ENCODE measurements around the gene NEK2. TPM values are rescaled to one million over a fixed set of nuclear protein-coding genes. Genes with fewer than 3 reads are reported as not detected.

NEK2 gene
- total and polyA plus RNA-seq, 4 experiments from 2014 or later, result not detected

DNA sequence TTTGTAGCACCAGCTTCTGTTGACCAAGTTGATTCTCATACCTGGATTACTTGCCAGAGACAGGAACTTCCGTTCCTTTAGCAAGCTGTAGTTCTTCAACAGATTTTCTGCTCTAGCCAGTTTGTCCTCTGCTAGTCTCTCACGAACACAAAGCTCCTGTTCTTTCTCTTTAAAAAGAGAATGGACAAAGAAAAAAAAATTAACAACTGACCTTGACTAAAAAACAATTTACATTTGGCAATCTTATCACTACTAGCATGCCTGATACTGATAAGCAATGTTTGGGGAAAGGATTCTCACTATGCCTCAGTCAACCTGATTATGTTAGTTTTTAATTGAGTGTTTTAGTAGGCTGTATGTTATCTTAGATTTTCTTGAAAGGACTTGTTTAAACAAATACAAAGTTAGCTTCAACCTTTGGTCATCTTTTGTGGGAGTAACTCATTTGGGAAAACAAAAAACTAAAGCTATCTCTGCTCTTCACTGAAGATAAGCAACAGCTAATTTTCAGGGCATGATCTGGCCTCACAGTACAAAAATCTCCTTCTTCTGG lies 8.3 kb downstream of the NEK2 start:
- no peaks in the 10 kb centered on the region for H3K9me3 Mint-ChIP-seq
- POLR2A ChIA-PET (ENCODE audit: partially characterized antibody), result no interaction called here
- intact Hi-C loops (cut with micrococcal nuclease), result no loop called here

DNA sequence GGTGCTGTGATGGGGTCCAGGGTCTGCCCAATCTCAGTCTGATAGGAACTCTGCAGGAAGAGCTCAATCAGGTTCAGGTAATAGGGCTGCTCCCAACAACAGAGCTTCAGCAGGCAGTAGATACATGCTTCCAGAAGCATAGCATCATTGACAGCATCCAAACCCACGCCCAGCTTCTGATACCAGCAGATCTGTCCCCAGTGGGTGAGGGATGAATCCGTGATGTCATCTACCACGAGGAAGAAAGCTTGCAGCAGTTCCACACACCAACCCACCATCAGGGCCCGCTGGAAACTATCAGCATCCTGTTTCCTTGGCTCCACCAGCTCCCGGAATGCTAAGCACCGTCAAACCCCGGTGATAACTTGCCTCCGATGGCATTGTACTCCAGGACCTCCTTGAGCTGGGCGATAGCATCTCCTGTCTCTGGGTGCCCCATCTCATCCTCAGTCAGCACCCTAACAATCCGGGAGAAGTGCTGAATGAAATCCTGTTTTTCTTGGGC lies 14.7 kb downstream of the NEK2 start:
- Mint-ChIP-seq H3K4me3 (no peak overlapping the region), H3K9me3 (no peaks in the 10 kb centered on the region), H3K27me3 (no peaks in the 10 kb centered on the region), H3K36me3 (no peaks in the 10 kb centered on the region), H3K4me1 (peaks cover 0 to 2% (median 0%) of the 10 kb centered on the region in 4 donors), H3K27ac (no peak overlapping the region)
- H3K9me3 ChIP-seq (ENCODE audit: control insufficient read depth in 1 of 2, low read length in 2 of 2), result no peaks in the 10 kb centered on the region
- no peaks in the 10 kb centered on the region for H3K4me1 ChIP-seq (ENCODE audit: insufficient read depth, low read length)
- DNase-seq, result no peak
- no peaks in the 10 kb centered on the region for H3K27me3 ChIP-seq (ENCODE audit: insufficient read depth, low read length)
- H3K27ac ChIP-seq (ENCODE audit: low read depth, low read length), result no peak overlapping the region
- POLR2A ChIA-PET (ENCODE audit: partially characterized antibody), result no interaction called here
- H3K4me3 ChIP-seq (ENCODE audit: low read length in 2 of 2), result no peak overlapping the region
- CTCF ChIA-PET (ENCODE audit: partially characterized antibody), result interaction anchor here (0.9 to 1.1 kb wide), 3 partner anchors 20 to 146 kb away, joined by 3 to 5 read pairs (median 3); partner anchors contain the start of gene SLC30A1
- no peaks in the 10 kb centered on the region for H3K36me3 ChIP-seq (ENCODE audit: insufficient read depth, low read length)
- intact Hi-C loops (cut with micrococcal nuclease), result no loop called here

More for the DNA sequence above, 8.3 kb downstream of the NEK2 start:
- no peak overlapping the region for H3K4me3 ChIP-seq (ENCODE audit: low read length in 2 of 2)
- no peak overlapping the region for H3K27ac ChIP-seq (ENCODE audit: low read depth, low read length)
- peaks cover 0 to 4% of the 10 kb centered on the region in 2 donors for H3K27me3 Mint-ChIP-seq
- H3K36me3 ChIP-seq (ENCODE audit: insufficient read depth, low read length), result no peaks in the 10 kb centered on the region
- no peaks in the 10 kb centered on the region for H3K4me1 Mint-ChIP-seq
- H3K9me3 ChIP-seq (ENCODE audit: control insufficient read depth in 1 of 2, low read length in 2 of 2), result no peaks in the 10 kb centered on the region
- no peak overlapping the region for H3K4me3 Mint-ChIP-seq
- H3K27me3 ChIP-seq (ENCODE audit: insufficient read depth, low read length), result no peaks in the 10 kb centered on the region
- no peaks in the 10 kb centered on the region for H3K36me3 Mint-ChIP-seq
- CTCF ChIA-PET (ENCODE audit: partially characterized antibody), result interaction anchor here (1.4 to 1.8 kb wide), 4 partner anchors 14 to 368 kb away, joined by 4 to 9 read pairs (median 4); partner anchors contain the start of genes DTL and INTS7
- no peaks in the 10 kb centered on the region for H3K4me1 ChIP-seq (ENCODE audit: insufficient read depth, low read length)
- no peak overlapping the region for H3K27ac Mint-ChIP-seq
- DNase-seq, result no peak

DNA sequence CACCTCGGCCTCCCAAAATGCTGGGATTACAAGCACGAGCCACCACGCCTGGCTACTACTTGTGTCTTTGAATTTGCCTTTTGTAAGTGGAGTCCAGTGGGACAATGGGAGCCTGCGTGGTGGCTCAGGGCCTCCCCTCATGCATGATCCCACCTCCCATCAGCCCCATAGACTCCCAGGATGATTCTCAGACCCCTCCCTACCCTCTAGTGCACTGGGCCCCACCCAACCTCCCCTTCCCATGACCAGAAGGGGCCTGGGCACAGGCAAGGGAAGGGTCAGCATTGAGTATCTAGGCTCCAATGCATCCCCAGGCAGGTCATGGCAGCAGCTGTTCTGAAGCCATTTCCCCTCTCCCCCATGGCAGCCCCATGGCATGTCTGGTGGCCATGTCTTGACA lies 18.7 kb downstream of the NEK2 start:
- Mint-ChIP-seq H3K4me1 (peaks cover 0 to 2% (median 0%) of the 10 kb centered on the region in 4 donors), H3K27me3 (peaks cover 0 to 2% of the 10 kb centered on the region in 2 donors), H3K36me3 (no peaks in the 10 kb centered on the region), H3K4me3 (no peak overlapping the region), H3K9me3 (no peaks in the 10 kb centered on the region), H3K27ac (no peak overlapping the region)
- ChIA-PET CTCF (ENCODE audit: partially characterized antibody) (interaction anchor here (1.1 to 7.5 kb wide), 2 partner anchors 15 to 143 kb away, joined by 3 to 64 read pairs; no protein-coding TSS in a partner anchor), POLR2A (ENCODE audit: partially characterized antibody) (no interaction called here)
- H3K4me1 ChIP-seq (ENCODE audit: insufficient read depth, low read length), result no peaks in the 10 kb centered on the region
- H3K9me3 ChIP-seq (ENCODE audit: control insufficient read depth in 1 of 2, low read length in 2 of 2), result no peaks in the 10 kb centered on the region
- no peaks in the 10 kb centered on the region for H3K36me3 ChIP-seq (ENCODE audit: insufficient read depth, low read length)
- H3K27me3 ChIP-seq (ENCODE audit: insufficient read depth, low read length), result no peaks in the 10 kb centered on the region
- DNase-seq, result no peak
- no peak overlapping the region for H3K4me3 ChIP-seq (ENCODE audit: low read length in 2 of 2)
- intact Hi-C loops (cut with micrococcal nuclease), result no loop called here
- no peak overlapping the region for H3K27ac ChIP-seq (ENCODE audit: low read depth, low read length)

DNA sequence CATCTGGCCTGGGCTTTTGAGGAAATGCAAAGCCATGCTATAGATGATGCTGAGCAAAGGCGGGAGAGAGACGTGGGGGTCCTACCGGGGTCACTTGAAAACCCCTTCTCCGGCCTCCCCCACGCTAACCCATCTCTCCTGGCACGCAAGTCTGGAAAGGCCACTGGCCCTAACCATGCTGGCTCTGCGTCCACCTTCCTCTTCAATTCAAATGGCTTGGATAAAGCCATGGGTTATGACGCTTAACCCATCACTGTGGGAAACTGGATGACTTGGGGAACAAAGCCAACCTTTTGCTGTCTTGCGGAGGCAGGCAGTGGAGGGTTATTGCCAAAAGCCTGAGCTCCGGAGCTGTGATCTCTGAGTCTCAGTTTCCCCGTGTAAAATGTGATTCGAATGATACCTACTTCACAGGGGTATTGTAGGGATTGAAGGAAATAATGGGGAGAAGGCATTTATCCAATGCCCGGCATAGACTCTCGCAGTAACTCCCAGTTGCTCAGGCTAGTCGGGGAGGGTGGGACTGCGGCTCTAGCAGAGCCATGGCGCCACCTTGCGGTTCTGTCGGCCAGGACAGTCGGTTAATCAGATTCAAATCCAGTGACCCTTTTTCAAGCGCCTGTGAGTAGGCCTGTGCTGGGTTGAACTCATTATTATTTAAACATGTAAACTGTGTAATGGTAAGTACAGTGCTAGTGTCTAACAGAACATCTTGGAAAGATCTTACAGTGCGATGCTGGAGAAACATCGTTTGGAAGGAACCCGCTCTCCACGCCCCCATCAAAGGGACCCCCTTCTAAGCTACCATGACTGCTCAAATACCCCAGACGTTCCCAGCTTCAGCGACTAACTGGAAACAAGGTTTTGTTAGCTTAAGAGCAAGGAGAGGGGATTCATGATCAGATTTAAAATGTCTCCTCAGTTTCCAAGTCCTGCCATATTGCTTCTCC lies 20.3 kb downstream of the NEK2 start:
- no peaks in the 10 kb centered on the region for H3K27me3 ChIP-seq (ENCODE audit: insufficient read depth, low read length)
- intact Hi-C loops (cut with micrococcal nuclease), result loop anchor here (1.0 to 2.0 kb wide), 5 partner anchors 78 to 1248 kb away; no protein-coding TSS in a partner anchor
- H3K4me1 Mint-ChIP-seq, result peaks cover 0 to 2% (median 0%) of the 10 kb centered on the region in 4 donors
- POLR2A ChIA-PET (ENCODE audit: partially characterized antibody), result no interaction called here
- CTCF ChIA-PET (ENCODE audit: partially characterized antibody), result interaction anchor here (0.6 to 7.5 kb wide), 20 partner anchors 8 to 1247 kb away, joined by 3 to 64 read pairs (median 3); partner anchors contain the start of gene SLC30A1
- DNase-seq, result peak; percentile 71 to 75 (median 74)
- H3K36me3 Mint-ChIP-seq, result no peaks in the 10 kb centered on the region
- H3K27me3 Mint-ChIP-seq, result peaks cover 0 to 2% of the 10 kb centered on the region in 2 donors
- H3K4me1 ChIP-seq (ENCODE audit: insufficient read depth, low read length), result no peaks in the 10 kb centered on the region
- H3K4me3 Mint-ChIP-seq, result no peak overlapping the region
- H3K9me3 ChIP-seq (ENCODE audit: control insufficient read depth in 1 of 2, low read length in 2 of 2), result no peaks in the 10 kb centered on the region
- H3K36me3 ChIP-seq (ENCODE audit: insufficient read depth, low read length), result no peaks in the 10 kb centered on the region
- H3K9me3 Mint-ChIP-seq, result no peaks in the 10 kb centered on the region
- H3K27ac ChIP-seq (ENCODE audit: low read depth, low read length), result no peak overlapping the region
- no peak overlapping the region for H3K27ac Mint-ChIP-seq
- H3K4me3 ChIP-seq (ENCODE audit: low read length in 2 of 2), result no peak overlapping the region

DNA sequence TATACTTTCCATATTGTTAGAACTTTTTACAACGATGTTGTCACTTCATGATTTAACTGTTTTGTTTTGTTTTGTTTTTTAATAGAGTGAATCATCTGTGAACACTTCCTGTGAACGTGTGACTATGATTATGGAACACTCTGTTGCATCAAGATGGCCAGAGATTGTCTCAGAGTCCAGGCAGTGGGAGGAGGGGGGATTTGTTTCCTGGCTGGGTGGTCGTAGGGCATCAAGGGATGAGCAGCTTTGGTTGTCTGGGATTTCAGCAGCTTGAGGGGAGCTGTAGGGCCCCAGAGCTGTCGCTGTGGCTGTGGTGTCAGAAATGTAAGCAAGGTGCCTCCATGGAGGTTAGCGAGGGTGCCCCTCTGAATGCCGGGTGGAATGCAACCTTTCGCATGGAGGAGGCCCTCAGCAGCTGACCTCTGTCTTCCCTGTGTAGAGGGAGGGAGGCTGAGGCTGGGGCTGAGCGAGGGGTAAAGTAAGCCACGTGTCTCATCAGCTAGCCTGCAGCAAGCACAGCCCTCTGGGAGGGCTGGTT lies 21.4 kb downstream of the NEK2 start:
- H3K9me3 Mint-ChIP-seq, result no peaks in the 10 kb centered on the region
- H3K27ac Mint-ChIP-seq, result no peak overlapping the region
- peaks cover 0 to 2% of the 10 kb centered on the region in 2 donors for H3K27me3 Mint-ChIP-seq
- POLR2A ChIA-PET (ENCODE audit: partially characterized antibody), result no interaction called here
- H3K4me3 Mint-ChIP-seq, result no peak overlapping the region
- no peaks in the 10 kb centered on the region for H3K36me3 Mint-ChIP-seq
- intact Hi-C loops (cut with micrococcal nuclease), result loop anchor here (2.0 kb wide), 2 partner anchors 177 to 329 kb away; no protein-coding TSS in a partner anchor
- Histone ChIP-seq H3K4me3 (ENCODE audit: low read length in 2 of 2) (no peak overlapping the region), H3K9me3 (ENCODE audit: control insufficient read depth in 1 of 2, low read length in 2 of 2) (no peaks in the 10 kb centered on the region), H3K4me1 (ENCODE audit: insufficient read depth, low read length) (no peaks in the 10 kb centered on the region), H3K27ac (ENCODE audit: low read depth, low read length) (no peak overlapping the region), H3K27me3 (ENCODE audit: insufficient read depth, low read length) (no peaks in the 10 kb centered on the region), H3K36me3 (ENCODE audit: insufficient read depth, low read length) (no peaks in the 10 kb centered on the region)
- CTCF ChIA-PET (ENCODE audit: partially characterized antibody), result interaction anchor here (0.9 to 7.5 kb wide), 16 partner anchors 11 to 1070 kb away, joined by 3 to 64 read pairs (median 4); partner anchors contain the start of gene SLC30A1
- no peak for DNase-seq
- H3K4me1 Mint-ChIP-seq, result peaks cover 0 to 2% (median under 1%) of the 10 kb centered on the region in 4 donors

DNA sequence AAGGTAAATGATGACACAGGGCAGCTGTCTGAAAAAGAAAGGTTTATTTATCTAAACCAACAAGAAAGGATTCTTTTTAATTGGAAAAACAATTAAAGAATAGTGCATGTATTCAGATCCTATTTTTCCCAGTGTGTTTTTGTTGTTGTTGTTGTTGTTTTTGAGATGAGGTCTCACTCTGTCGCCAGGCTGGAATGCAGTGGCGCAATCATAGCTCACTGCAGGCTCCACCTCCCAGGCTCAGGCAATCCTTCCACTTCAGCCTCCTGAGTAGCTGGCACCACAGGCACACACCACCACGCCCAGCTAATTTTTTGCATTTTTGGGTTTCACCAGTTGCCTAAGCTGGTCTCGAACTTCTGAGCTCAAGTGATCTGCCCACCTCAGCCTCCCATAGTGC lies 22.1 kb downstream of the NEK2 start:
- Mint-ChIP-seq H3K9me3 (no peaks in the 10 kb centered on the region), H3K27ac (no peak overlapping the region), H3K27me3 (peaks cover 0 to 2% of the 10 kb centered on the region in 2 donors), H3K4me1 (peaks cover 0 to 2% (median under 1%) of the 10 kb centered on the region in 4 donors), H3K36me3 (no peaks in the 10 kb centered on the region), H3K4me3 (no peak overlapping the region)
- POLR2A ChIA-PET (ENCODE audit: partially characterized antibody), result interaction anchor here (1.3 kb wide), 1 partner anchor 74 kb away, joined by 4 read pairs; the partner anchor contains the start of gene SLC30A1
- H3K27me3 ChIP-seq (ENCODE audit: insufficient read depth, low read length), result no peaks in the 10 kb centered on the region
- intact Hi-C loops (cut with micrococcal nuclease), result no loop called here
- no peaks in the 10 kb centered on the region for H3K9me3 ChIP-seq (ENCODE audit: control insufficient read depth in 1 of 2, low read length in 2 of 2)
- CTCF ChIA-PET (ENCODE audit: partially characterized antibody), result interaction anchor here (0.8 to 7.5 kb wide), 9 partner anchors 10 to 1070 kb away, joined by 3 to 64 read pairs (median 4); no protein-coding TSS in a partner anchor
- H3K4me3 ChIP-seq (ENCODE audit: low read length in 2 of 2), result no peak overlapping the region
- no peaks in the 10 kb centered on the region for H3K4me1 ChIP-seq (ENCODE audit: insufficient read depth, low read length)
- no peak for DNase-seq
- H3K36me3 ChIP-seq (ENCODE audit: insufficient read depth, low read length), result no peaks in the 10 kb centered on the region
- H3K27ac ChIP-seq (ENCODE audit: low read depth, low read length), result no peak overlapping the region
